HG03175 (cell line): Measurements from ENCODE around the gene CLEC19A.

ENCODE experiments used
- ATAC-seq: cut with Tn5 transposase; IDR thresholded peaks from one replicate; pipeline ENCODE4 v1.9.1; 2021; ENCODE audit warnings: mild to moderate bottlenecking, moderate library complexity; ENCODE audit not compliant: unreplicated experiment

Gene CLEC19A

DNA sequence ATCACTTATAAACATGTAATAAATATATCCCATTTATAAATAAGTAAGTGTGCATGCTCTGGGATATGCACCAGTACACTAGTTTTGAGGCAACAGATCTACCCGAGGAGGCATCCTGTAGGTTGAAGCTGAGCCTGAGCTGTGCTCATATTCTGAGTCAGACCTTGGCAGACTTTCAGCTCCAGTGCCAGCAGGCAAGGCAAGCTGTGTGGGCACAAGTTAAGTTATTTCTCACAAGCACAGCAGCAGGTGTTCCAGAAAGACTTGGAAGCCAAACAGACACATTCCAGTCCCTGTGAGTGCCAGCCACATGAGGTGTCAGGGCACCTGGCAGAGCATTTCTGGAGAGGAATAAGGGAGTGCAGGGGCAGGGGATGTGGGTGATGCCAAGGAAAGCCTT is 1.3 kb upstream of the CLEC19A start:
- no peak for ATAC-seq

DNA sequence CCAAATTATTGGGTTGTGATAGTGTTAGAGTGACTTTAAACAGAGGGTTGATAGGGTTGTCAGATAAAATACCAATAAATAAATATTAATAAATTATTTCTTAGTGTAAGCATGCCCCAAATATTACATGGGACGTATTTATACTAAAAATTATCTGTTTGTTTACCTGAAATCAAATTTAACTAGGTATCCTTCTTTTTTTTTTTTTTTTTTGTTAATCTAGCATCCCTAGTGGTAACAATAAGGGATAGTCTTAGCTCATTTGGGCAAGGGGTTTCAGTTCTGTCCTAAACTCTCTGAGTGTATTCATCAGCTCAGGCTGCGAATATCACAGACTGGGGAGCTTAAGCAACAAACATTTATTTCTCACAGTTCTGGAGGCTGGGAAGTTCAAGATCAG is 1.3 kb downstream of the CLEC19A start:
- no peak for ATAC-seq

DNA sequence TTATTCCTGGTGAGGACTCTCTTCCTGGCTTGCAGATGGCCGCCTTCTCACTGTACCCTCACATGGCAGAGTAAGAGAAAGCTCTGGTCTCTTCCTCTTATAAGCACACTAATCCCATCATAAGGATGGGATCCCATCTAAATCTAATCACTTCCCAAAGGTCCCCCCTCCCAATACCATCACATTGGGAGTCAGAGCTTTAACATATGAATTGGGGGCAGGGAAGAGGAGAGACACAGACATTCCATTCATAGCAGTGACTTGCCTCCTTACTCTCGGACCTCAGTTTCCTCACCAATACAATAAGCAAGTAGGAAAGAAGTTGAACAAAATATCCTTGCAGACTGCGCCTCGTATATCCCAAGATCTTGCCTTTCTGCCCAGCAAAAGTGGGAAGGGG is 1.7 kb downstream of the CLEC19A start:
- no peak for ATAC-seq

DNA sequence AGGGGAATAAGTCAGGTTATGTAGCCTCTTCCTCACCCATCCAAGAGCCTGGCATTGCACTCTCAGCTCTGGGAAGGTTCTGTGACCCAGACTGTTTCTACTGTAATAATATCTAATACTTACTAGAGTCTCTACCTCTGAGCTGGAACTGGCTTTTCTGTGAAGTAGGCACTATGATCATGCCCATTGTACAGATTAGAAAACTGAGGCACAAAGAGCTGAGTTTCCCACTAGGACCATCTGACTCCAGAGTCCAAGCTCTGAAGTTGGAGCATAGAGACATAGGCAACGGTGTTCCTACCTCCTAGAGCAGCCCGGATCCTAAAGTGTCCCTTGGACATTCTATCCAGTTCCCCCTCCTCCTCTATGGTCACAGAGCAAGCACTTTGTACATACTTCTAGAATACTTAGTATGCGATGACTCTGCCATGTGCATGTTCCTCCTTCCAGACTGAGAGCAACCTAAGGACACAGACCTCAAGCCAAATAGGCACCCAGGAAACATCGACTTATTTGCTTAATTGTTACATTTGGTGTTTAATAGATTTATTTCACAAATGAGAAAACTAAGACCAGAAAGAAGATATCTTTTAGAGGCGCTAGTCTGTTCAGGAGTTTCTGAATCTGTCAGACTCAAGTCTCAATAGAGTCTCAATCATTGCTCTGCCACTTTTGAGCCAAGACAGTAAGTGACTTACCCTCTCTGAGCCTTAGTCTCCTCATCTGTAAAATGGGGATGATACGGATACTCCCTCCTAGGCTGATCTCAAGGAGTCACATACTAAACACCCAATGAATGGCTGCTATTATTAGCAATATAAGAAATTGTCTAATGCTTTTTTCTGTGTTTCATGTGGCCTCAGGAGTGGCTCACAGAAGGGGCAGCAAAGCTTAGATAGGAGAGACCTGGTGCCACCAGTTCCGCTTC is 3.6 kb downstream of the CLEC19A start:
- no peak for ATAC-seq

DNA sequence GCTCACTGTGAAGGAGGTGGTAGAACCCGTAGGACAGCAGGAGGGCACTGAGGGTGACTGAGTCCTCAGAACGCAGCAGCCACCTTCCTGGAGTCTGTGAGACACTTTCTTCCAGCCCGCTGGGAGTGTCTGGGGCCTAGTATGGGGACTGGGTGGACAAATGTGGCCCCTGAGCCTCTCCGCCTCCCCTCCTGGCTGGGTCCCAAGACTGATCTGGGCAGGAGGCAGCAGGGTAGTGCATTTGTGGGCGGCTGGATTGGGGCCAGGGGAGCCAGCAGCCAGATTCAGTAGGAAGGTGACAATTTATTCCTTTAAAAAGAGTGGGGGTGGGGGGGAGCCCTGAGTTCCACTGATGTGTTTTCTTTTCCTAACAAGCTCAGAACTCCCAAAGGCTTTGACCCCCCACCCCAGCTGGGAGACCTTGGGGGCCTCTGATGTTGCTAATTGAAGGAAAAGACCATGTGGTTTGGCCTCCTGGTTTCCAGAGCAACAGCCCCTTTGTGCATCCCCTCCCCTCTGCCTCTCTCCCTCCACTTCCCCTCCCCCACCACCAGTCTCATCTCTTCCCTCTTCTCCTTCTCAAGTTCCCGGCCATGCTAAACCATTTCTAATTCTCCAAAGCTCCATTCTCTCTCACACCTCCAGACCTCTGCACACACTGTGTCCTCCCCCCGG is 4.4 kb downstream of the CLEC19A start:
- no peak for ATAC-seq

DNA sequence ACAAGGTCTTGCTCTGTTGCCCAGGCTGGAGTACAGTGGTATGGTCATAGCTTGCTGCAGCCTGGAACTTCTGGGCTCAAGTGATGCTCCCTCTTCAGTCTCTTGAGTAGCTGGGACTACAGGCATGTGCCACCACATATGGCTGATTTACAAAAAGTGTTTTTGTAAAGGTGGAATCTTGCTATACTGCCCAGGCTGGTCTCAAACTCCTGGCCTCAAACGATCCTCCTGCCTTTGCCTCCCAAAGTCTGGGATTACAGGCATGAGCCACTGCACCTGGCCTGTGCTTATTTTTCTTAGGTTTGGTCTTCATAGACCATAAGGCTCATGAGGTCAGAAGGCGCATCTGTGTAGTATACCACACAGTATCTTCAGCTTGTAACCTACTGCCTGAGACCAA is 5.3 kb downstream of the CLEC19A start:
- ATAC-seq = no peak

DNA sequence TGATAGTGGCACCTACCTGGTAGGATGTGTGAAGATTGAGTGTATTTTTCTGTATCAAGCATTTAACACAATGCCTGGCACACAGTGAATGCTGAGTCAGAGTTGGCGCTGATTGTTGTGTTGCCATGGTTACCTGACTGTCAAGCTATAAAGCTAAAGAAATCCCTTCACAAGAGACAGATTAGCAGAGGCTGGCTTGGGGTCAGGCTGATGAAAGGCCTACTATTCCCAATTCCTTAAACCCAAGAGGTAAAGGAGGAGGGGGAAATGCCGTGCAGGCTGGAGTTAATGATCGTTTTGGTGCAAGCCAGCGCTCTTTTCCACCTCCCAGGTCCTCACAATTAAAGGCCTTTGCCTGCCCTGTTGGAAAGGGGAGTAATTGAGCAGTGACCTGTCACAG is 5.9 kb downstream of the CLEC19A start:
- no peak for ATAC-seq

DNA sequence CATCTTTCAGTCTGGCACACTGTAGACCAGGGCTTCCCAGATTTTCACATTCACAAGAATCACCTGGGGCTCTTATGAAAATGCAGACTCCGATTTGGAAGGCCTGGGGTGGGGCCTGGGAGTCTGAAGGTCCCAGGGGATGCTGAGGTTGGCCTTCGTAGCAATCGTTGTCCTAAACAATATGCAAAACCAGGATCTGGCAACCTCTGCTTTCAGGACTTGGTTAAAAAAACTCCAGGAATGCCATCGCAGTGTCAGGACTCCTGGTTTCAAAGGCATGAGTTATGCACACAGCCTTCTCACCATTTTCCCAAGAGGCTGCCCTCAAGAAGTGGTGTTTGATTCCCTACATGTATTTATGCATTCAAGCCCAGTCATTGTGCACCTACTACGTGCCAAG is 6.7 kb downstream of the CLEC19A start:
- ATAC-seq = no peak

DNA sequence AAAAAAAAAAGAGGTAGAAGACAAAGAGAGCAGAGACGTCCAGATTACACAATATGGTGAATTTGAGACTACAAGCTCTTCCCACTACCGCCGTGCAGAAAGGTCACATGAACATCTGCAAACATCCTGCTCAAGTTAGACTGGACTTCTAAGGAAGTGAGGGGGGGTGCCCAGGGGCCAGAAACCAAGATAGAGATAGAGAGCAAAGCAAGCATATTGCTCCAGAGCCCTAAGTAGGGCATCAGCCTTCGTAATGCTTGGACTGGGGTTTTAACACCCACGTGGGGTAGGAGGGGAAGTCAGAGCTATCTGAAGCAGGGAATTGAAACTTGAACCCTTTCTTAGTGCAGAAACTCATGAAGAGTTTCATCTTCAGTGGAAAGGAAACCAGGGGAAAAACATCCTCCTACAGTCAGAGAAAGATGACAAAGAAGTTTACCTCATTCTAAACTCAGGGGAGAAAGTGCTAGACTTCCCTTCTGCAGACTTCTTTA is 8.7 kb downstream of the CLEC19A start:
- ATAC-seq = peak; percentile 55

DNA sequence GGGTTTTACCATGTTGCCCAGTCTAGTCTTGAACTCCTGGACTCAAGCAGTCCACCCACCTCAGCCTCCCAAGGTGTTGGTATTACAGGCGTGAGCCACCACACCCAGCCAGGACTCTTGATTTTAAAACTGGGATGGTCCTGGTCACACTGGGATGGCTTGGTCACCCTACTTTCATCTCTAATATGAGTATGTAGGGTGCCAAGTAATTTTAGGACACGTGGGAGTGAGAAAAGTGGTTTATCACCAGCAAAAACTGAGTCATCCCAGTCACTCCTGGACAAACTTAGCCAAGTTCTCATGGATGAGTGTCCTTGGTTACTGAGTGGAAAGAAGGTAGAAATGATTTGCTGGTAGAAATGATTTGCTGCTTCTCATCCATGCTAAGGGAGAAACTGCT is 9.9 kb downstream of the CLEC19A start:
- no peak for ATAC-seq

DNA sequence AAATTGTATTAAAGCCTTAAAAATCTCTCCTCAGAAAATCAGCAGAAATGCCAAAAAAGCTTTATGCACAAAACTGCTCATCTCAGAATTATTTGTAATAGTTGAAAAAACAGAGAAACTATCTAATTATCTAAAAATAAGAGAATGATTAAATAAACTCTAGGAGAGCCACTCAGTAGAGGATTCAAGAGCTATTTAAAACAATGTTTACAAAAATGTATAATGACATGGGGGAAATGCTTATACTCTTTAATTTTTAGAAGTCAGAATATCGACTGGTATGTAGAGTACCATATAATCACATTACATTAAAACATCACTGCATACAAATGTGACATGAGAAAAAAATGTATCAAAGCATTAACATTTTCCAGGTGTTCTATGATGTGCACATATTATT is 11.9 kb downstream of the CLEC19A start:
- no peak for ATAC-seq

DNA sequence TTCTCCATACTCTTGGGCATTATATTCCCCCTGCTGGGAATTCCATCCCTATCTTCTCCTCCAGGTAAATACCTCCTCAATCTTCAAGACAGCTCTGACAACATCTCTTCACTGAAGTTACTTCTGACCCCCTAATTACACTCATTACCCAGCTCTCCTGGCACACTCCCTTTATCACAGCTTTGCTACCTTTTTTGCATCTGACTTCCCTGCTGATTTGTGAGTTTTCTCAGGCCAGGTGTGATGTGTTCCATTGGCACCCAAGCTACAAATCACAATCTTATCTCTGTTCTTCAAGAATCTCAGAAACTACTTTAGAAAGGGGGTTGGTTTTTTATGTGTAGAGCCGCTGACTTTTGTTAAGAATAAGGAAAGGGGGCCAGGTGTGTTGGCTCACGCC is 14.0 kb downstream of the CLEC19A start:
- no peak for ATAC-seq

DNA sequence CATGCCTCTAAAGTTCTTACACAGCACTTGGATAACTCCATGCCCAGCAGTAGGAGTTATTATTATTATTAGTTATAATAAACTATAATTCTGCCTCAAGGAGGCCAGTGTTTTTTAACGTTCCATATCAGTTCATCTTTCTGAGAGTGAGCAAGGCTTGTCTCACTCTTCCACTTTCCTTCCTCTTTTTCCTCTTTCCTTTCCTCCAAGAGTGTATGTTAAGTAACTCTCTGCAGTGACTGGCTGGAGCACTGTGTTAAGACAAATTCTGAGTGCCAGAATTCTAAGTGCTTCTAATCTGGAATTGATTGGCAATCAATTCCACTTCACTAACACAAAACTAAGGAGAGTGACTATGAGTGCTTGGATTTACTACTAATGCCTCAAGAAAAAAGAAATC is 16.4 kb downstream of the CLEC19A start:
- no peak for ATAC-seq

DNA sequence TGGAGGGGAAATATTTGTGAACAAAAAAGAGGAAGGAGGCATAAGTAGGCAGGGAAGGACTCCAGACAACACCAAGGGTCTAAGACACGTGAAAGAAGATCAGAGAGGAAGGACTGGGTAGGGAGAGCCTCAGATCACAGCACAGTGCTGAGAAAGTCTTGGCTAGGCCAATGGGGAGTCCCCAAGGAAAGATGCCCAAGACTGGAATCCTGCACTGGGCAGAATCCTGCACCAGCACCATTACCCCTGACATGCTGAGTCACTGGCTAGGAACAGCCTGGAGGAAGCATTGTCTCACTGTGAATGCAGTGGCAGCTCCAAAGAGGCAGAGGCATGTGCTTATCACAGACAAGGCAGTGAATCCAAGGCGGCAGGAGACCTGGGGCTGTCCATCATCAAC is 19.2 kb downstream of the CLEC19A start:
- no peak for ATAC-seq

DNA sequence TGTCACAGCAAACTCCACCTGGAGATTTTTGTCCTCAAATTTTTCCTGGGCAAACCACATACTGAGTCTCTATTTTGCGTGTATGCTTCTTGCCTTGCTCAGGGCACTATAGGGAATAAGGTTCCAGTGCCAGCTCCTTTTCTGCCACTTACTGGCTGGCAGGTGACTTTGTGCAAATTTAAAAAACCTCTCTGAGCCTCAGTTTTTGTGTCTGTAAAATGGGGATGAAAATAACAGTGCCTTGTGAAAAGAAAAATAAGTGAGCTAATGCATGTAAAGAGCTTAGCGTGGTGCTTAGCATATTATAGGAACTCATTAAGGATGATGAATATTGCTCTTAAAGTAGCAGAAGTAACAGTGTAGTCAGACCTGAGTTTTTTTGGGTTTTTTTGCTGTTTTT is 19.9 kb downstream of the CLEC19A start:
- no peak for ATAC-seq

DNA sequence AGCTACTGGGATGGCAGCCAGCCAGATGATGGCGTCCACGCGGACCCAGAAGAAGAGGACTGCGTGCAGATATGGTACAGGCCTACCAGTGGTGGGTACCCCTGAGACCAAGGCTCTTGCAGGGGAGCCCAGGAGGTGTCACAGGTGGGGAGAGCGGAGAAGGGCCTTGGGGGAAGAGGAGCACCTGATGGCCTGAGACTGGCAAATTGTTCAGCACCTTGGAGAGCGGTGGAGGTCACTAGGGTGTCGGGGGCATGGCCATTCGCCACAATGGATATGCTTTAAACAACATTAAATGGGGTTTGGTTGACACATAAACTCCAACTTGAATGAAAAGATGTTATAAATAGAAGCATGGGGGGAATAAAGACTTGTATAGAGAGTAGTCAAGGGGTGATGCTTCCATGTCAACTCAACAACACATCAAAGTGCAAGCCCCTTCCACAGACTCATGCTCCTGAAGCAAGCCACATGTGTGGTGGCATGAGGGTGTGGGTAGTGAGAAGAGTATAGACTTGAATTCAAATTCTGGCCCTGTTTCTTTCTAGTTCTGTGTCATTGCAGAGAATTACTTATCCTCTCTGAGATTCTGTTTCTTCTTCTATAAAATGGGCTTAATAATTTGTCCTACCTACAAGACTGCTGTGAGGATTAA is 22.2 kb downstream of the CLEC19A start:
- ATAC-seq = no peak

DNA sequence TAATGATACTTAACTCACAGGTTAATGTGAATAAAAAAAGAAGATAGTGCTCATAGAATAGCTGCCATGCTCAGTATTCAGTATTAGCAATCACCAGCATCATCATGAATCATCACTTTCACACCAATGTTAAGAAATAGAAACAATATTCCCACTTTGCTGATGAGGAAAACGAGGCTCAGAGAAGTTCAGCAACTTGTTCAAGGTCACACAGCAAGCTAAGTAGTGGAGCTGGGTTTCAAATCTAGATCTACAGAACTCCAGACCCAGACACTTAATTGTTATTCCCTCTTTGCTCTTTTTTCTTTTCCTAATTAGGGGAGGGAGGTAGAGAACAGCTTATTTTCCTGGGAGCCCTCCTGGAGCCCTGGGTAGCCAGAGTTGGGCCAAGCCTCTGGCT is 22.9 kb downstream of the CLEC19A start:
- no peak for ATAC-seq

DNA sequence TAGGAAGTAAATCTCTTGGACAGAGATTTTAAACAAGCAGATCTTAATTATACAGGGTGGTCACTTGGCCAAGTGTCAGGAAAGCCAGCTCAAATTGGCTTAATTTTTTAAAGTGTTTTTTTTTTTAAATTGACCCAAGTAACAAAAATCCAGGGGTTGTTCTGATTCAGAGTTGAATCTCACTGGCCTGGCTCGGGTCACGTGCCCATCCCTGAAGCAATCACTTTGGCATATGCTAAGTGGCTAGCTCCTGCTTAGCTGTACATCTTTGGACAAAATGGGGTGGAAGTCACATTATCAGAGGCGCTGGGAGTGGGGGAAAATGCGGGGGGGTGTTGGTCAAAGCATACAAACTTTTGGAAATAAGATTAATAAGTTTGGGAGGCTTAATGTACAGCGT is 23.6 kb downstream of the CLEC19A start:
- ATAC-seq = no peak

DNA sequence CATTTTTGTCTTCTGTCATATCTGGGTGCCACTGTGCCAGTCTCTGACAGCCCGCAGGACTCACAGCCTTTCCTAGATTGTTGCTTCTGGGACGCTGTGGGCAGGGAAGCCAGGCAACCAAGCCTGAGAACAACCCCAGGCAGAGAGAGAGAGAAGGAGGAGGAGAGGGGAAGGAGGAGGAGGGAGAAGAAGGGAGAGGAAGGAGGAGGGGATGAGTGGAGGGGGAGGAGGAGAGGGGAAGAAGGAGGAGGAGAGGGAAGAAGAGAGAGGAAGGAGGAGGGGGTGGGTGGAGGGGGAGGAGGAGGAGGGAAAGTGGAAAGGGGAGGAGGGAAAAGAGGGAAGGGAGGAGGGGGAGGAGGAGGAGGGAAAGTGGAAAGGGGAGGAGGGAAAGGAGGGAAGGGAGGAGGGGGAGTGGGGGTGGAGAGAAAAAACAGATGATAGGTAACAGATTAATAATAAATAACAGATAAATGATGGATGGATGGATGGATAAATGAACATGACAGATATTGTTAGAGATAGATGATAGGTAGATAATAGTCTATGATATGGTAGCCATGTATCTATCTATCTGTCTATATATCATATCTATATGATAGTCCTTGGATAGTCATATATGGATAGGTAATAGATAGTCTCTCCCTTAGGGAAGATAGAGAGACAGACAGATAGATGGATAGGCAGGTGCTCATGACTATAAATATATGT is 29.3 kb downstream of the CLEC19A start:
- ATAC-seq = no peak

DNA sequence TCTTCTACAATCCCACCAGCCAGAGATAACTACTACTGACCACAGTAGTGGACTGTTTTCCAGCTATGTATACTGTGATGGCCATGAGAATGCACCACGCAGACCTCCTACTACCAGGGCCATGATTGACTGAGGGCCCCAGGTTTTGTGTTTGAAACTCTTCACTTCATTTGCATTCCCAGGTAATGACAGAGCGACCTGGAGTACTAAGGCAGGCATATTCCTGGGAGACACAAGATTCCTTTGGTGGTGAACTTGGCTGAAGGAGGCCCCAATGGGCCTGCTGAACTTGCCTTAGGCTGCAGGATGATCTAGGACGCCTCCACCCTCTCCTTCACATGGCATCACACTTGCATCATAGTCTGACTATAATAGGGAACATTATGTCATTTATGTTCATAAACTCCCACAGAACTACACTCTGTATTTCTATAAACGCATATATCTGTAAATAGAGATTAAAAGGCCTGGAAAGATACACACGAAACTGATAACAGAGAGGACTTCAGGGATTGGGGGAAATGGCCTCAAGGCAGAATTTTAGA is 30.4 kb downstream of the CLEC19A start:
- no peak for ATAC-seq

DNA sequence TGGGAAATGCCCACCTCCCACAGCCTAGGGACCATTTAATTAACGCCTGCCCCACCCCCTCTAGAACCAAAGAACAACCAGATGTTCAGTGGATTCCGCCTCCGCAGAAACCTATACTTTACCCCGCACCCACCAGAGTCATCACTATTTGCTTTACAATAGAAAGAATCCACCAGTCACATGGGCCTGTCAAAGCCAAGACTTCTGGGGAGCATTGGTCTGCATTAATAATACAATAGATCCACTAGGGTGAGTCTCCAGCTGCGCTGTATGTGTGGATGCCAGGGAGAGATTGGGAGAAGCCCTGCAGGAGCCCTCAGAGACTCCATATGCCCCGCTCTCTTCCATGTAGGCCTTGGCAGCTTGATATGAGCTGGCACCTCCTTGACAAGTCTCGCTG is 31.3 kb downstream of the CLEC19A start:
- no peak for ATAC-seq
